ENCODE data around the gene COL4A5.

- TF ChIP-seq POLR2AphosphoS5 (IDR thresholded peaks at IDR 0.05; ENCODE audit: low read depth, low read length), result no peak
- no peak for TF ChIP-seq POLR2A (IDR thresholded peaks at IDR 0.05; ENCODE audit: low read depth, low read length)
- TF ChIP-seq TAF1 (IDR thresholded peaks at IDR 0.05; ENCODE audit: borderline replicate concordance, low read depth, low read length), result no peak
Measured at GRCh38 chrX:108473979-108474378, 34.3 kb downstream of the COL4A5 start.
